Central memory CD8-positive, alpha-beta T cell (primary cell): ENCODE results near the gene CACNA2D3.

Experiments used
- ATAC-seq: fragments of 150-1000 bp; cut with Tn5 transposase; replicated peaks from 2 replicates; pipeline ENCODE4 v1.10.0; 2022; ENCODE audit warnings: mild to moderate bottlenecking, moderate FRiP score, moderate number of reproducible peaks; ENCODE audit not compliant: poor library complexity, severe bottlenecking; ENCODE audit errors: extremely low read depth
- DNase-seq, 2 donors: peaks; one replicate each; pipeline ENCODE4 v3.0.0; 2021; ENCODE audit warnings: low spot score in 2 of 2
- H3K27ac Mint-ChIP-seq: one replicate; pipeline ENCODE4 v1.8.0; 2022; ENCODE audit warnings: low read depth, mild to moderate bottlenecking, moderate library complexity, mixed read lengths
- H3K27me3 Mint-ChIP-seq: one replicate; pipeline ENCODE4 v1.8.0; 2022; ENCODE audit warnings: mixed read lengths
- H3K36me3 Mint-ChIP-seq: one replicate; pipeline ENCODE4 v1.8.0; 2022; ENCODE audit warnings: mild to moderate bottlenecking, moderate library complexity, mixed read lengths; ENCODE audit not compliant: insufficient read depth
- H3K4me1 Mint-ChIP-seq: one replicate; pipeline ENCODE4 v1.8.0; 2022; ENCODE audit warnings: mixed read lengths
- H3K4me3 Mint-ChIP-seq: one replicate; pipeline ENCODE4 v1.8.0; 2022; ENCODE audit warnings: mild to moderate bottlenecking, moderate library complexity, mixed read lengths
- H3K9me3 Mint-ChIP-seq: one replicate; pipeline ENCODE4 v1.8.0; 2022; ENCODE audit warnings: mixed read lengths

The CACNA2D3 gene

GRCh38 chr3:54877730-54878129, 755.4 kb downstream of the CACNA2D3 start:
- no peaks in the 10 kb centered on the region for H3K36me3 Mint-ChIP-seq
- H3K4me3 Mint-ChIP-seq, result no peak overlapping the region
- no peaks in the 10 kb centered on the region for H3K27me3 Mint-ChIP-seq
- H3K9me3 Mint-ChIP-seq, result peaks cover 13% of the 10 kb centered on the region
- no peak for ATAC-seq
- H3K4me1 Mint-ChIP-seq, result no peaks in the 10 kb centered on the region
- DNase-seq, result no peak
- no peak overlapping the region for H3K27ac Mint-ChIP-seq

GRCh38 chr3:54878145-54878544, 755.8 kb downstream of the CACNA2D3 start:
- no peak overlapping the region for H3K4me3 Mint-ChIP-seq
- ATAC-seq (no peak), DNase-seq (no peak)
- no peak overlapping the region for H3K27ac Mint-ChIP-seq
- H3K9me3 Mint-ChIP-seq, result peaks cover 11% of the 10 kb centered on the region
- no peaks in the 10 kb centered on the region for H3K27me3 Mint-ChIP-seq
- H3K36me3 Mint-ChIP-seq, result no peaks in the 10 kb centered on the region
- no peaks in the 10 kb centered on the region for H3K4me1 Mint-ChIP-seq

- Mint-ChIP-seq H3K27me3 (no peaks in the 10 kb centered on the region), H3K36me3 (no peaks in the 10 kb centered on the region), H3K4me3 (no peak overlapping the region), H3K9me3 (peaks cover 12% of the 10 kb centered on the region), H3K27ac (no peak overlapping the region), H3K4me1 (no peaks in the 10 kb centered on the region)
- no peak for ATAC-seq
- no peak for DNase-seq
Measured at GRCh38 chr3:54882129-54882833, 759.9 kb downstream of the CACNA2D3 start.

GRCh38 chr3:54888162-54888561, 765.8 kb downstream of the CACNA2D3 start:
- Mint-ChIP-seq H3K36me3 (peaks cover 2% of the 10 kb centered on the region), H3K27ac (no peak overlapping the region), H3K27me3 (no peaks in the 10 kb centered on the region), H3K9me3 (peaks cover 18% of the 10 kb centered on the region), H3K4me3 (no peak overlapping the region), H3K4me1 (no peaks in the 10 kb centered on the region)
- DNase-seq (no peak), ATAC-seq (no peak)

- no peak overlapping the region for H3K27ac Mint-ChIP-seq
- ATAC-seq (no peak), DNase-seq (no peak)
- H3K9me3 Mint-ChIP-seq, result peaks cover 12% of the 10 kb centered on the region
- peaks cover 2% of the 10 kb centered on the region for H3K36me3 Mint-ChIP-seq
- no peaks in the 10 kb centered on the region for H3K4me1 Mint-ChIP-seq
- no peaks in the 10 kb centered on the region for H3K27me3 Mint-ChIP-seq
- H3K4me3 Mint-ChIP-seq, result no peak overlapping the region
Measured at GRCh38 chr3:54888873-54889272, 766.5 kb downstream of the CACNA2D3 start.

GRCh38 chr3:54889731-54890130, 767.4 kb downstream of the CACNA2D3 start:
- ATAC-seq (no peak), DNase-seq (no peak)
- Mint-ChIP-seq H3K36me3 (peaks cover 2% of the 10 kb centered on the region), H3K27me3 (no peaks in the 10 kb centered on the region), H3K27ac (no peak overlapping the region), H3K9me3 (peaks cover 11% of the 10 kb centered on the region), H3K4me1 (no peaks in the 10 kb centered on the region), H3K4me3 (no peak overlapping the region)

- H3K9me3 Mint-ChIP-seq, result peaks cover 18% of the 10 kb centered on the region
- H3K36me3 Mint-ChIP-seq, result peaks cover 2% of the 10 kb centered on the region
- DNase-seq (no peak), ATAC-seq (no peak)
- no peak overlapping the region for H3K27ac Mint-ChIP-seq
- no peaks in the 10 kb centered on the region for H3K4me1 Mint-ChIP-seq
- no peak overlapping the region for H3K4me3 Mint-ChIP-seq
- no peaks in the 10 kb centered on the region for H3K27me3 Mint-ChIP-seq
Measured at GRCh38 chr3:54891540-54891897, 769.2 kb downstream of the CACNA2D3 start.

GRCh38 chr3:54892168-54892567, 769.8 kb downstream of the CACNA2D3 start:
- DNase-seq (no peak), ATAC-seq (no peak)
- H3K4me3 Mint-ChIP-seq, result no peak overlapping the region
- no peaks in the 10 kb centered on the region for H3K4me1 Mint-ChIP-seq
- H3K27me3 Mint-ChIP-seq, result no peaks in the 10 kb centered on the region
- H3K36me3 Mint-ChIP-seq, result peaks cover 2% of the 10 kb centered on the region
- no peak overlapping the region for H3K27ac Mint-ChIP-seq
- peaks cover 18% of the 10 kb centered on the region for H3K9me3 Mint-ChIP-seq

GRCh38 chr3:54895613-54896012, 773.3 kb downstream of the CACNA2D3 start:
- Mint-ChIP-seq H3K27ac (no peak overlapping the region), H3K36me3 (peaks cover 2% of the 10 kb centered on the region), H3K27me3 (no peaks in the 10 kb centered on the region), H3K4me3 (no peak overlapping the region), H3K4me1 (no peaks in the 10 kb centered on the region), H3K9me3 (peaks cover 6% of the 10 kb centered on the region)
- ATAC-seq (no peak), DNase-seq (no peak)

- Mint-ChIP-seq H3K9me3 (peaks cover 6% of the 10 kb centered on the region), H3K27me3 (no peaks in the 10 kb centered on the region), H3K4me3 (no peak overlapping the region), H3K27ac (no peak overlapping the region), H3K36me3 (no peaks in the 10 kb centered on the region), H3K4me1 (no peaks in the 10 kb centered on the region)
- no peak for ATAC-seq
- no peak for DNase-seq
Measured at GRCh38 chr3:54897028-54897711, 774.8 kb downstream of the CACNA2D3 start.

- no peak for ATAC-seq
- DNase-seq, result no peak
- Mint-ChIP-seq H3K4me1 (no peaks in the 10 kb centered on the region), H3K27ac (no peak overlapping the region), H3K4me3 (no peak overlapping the region), H3K9me3 (peaks cover 6% of the 10 kb centered on the region), H3K27me3 (no peaks in the 10 kb centered on the region), H3K36me3 (no peaks in the 10 kb centered on the region)
Measured at GRCh38 chr3:54899273-54899672, 776.9 kb downstream of the CACNA2D3 start.

GRCh38 chr3:54900838-54901591, 778.7 kb downstream of the CACNA2D3 start:
- no peaks in the 10 kb centered on the region for H3K27me3 Mint-ChIP-seq
- no peak for DNase-seq
- no peak overlapping the region for H3K4me3 Mint-ChIP-seq
- peaks cover 5% of the 10 kb centered on the region for H3K9me3 Mint-ChIP-seq
- H3K36me3 Mint-ChIP-seq, result no peaks in the 10 kb centered on the region
- ATAC-seq, result no peak
- H3K4me1 Mint-ChIP-seq, result no peaks in the 10 kb centered on the region
- H3K27ac Mint-ChIP-seq, result no peak overlapping the region
